Neuronal stem cell (in vitro differentiated cells): ENCODE measurements around the gene PRB2.
"Not testable (repeated sequence)": the region's sequence is repeated elsewhere in the genome, so short reads cannot be mapped to it uniquely, and the experiment has no call there.

Source experiments
- DNase-seq: peaks from one replicate; pipeline ENCODE4 v3.0.0-alpha.2; 2013; ENCODE audit warnings: low spot score
- H2AFZ ChIP-seq: one replicate; pipeline ENCODE4 v1.6.1; 2013; ENCODE audit warnings: mild to moderate bottlenecking, low read length, inconsistent platforms
- H2AK5ac ChIP-seq: 2 replicates; pipeline ENCODE4 v1.6.1; 2013; ENCODE audit warnings: low read depth, mild to moderate bottlenecking, inconsistent platforms, low read length, moderate library complexity, mixed read lengths
- H2BK120ac ChIP-seq: 2 replicates; pipeline ENCODE4 v1.6.1; 2013; ENCODE audit warnings: low read depth, mild to moderate bottlenecking, inconsistent platforms, low read length, moderate library complexity, mixed read lengths
- H2BK12ac ChIP-seq: one replicate; pipeline ENCODE4 v1.6.1; 2013; ENCODE audit warnings: low read length, inconsistent platforms
- H2BK15ac ChIP-seq: 2 replicates; pipeline ENCODE4 v1.6.1; 2013; ENCODE audit warnings: mild to moderate bottlenecking, low read length, inconsistent platforms, mixed read lengths
- H2BK5ac ChIP-seq: one replicate; pipeline ENCODE4 v1.6.1; 2013; ENCODE audit warnings: inconsistent platforms, mild to moderate bottlenecking, low read length, moderate library complexity
- H3K14ac ChIP-seq: one replicate; pipeline ENCODE4 v1.6.1; 2013; ENCODE audit warnings: low read length, inconsistent platforms
- H3K18ac ChIP-seq: 2 replicates; pipeline ENCODE4 v1.6.1; 2013; ENCODE audit warnings: low read length, inconsistent platforms
- H3K23ac ChIP-seq: 2 replicates; pipeline ENCODE4 v1.6.1; 2013; ENCODE audit warnings: low read depth, mild to moderate bottlenecking, mixed read lengths, low read length, inconsistent platforms; ENCODE audit not compliant: poor library complexity
- H3K27ac ChIP-seq: replicated peaks from 3 replicates; pipeline ENCODE4 v1.5.1; 2013; ENCODE audit warnings: low read length, inconsistent platforms
- H3K27me3 ChIP-seq, 3 experiments: 2 replicates each; pipeline ENCODE4 v1.6.1; 2013; ENCODE audit warnings: low read length in 3 of 3, mild to moderate bottlenecking in 2 of 3, inconsistent platforms in 1 of 3, low read depth in 1 of 3, mixed read lengths in 1 of 3, moderate library complexity in 1 of 3; ENCODE audit not compliant: control insufficient read depth in 3 of 3, insufficient read depth in 3 of 3
- H3K36me3 ChIP-seq, 2 donors: replicated peaks in 1 of 2; 2 replicates each; pipeline ENCODE4 v1.6.1; 2013; ENCODE audit warnings: low read length in 2 of 2; ENCODE audit not compliant: control insufficient read depth in 2 of 2, insufficient read depth in 2 of 2
- H3K4ac ChIP-seq: 2 replicates; pipeline ENCODE4 v1.6.1; 2013; ENCODE audit warnings: inconsistent platforms, mild to moderate bottlenecking, low read length, moderate library complexity
- H3K4me1 ChIP-seq, 2 donors: 1 replicate in 1 of 2; 2 replicates in 1 of 2; pipeline ENCODE4 v1.6.1; 2013; ENCODE audit warnings: low read length in 2 of 2, low read depth in 1 of 2; ENCODE audit not compliant: control insufficient read depth in 2 of 2, insufficient read depth in 1 of 2
- H3K4me2 ChIP-seq: one replicate; pipeline ENCODE4 v1.6.1; 2013; ENCODE audit warnings: mild to moderate bottlenecking, low read length, inconsistent platforms; ENCODE audit not compliant: insufficient read depth, poor library complexity, severe bottlenecking
- H3K4me3 ChIP-seq, 2 donors: 2 replicates each; pipeline ENCODE4 v1.5.1; 2013; ENCODE audit warnings: low read length in 2 of 2, mild to moderate bottlenecking in 2 of 2, inconsistent platforms in 1 of 2, moderate library complexity in 1 of 2
- H3K79me1 ChIP-seq: one replicate; pipeline ENCODE4 v1.6.1; 2013; ENCODE audit warnings: low read depth, mild to moderate bottlenecking, inconsistent platforms, low read length, moderate library complexity
- H3K9ac ChIP-seq: one replicate; pipeline ENCODE4 v1.6.1; 2013; ENCODE audit warnings: mild to moderate bottlenecking, low read depth, low read length, inconsistent platforms; ENCODE audit not compliant: poor library complexity
- H3K9me3 ChIP-seq, 2 donors: replicated peaks in 1 of 2; 2 replicates each; pipeline versions ENCODE3 to v1.6.1; 2013; ENCODE audit warnings: low read length in 2 of 2, mild to moderate bottlenecking in 2 of 2, inconsistent platforms in 1 of 2, low read depth in 1 of 2, mixed read lengths in 1 of 2, moderate library complexity in 1 of 2; ENCODE audit not compliant: control insufficient read depth in 2 of 2, insufficient read depth in 1 of 2
- H4K8ac ChIP-seq: one replicate; pipeline ENCODE4 v1.6.1; 2013; ENCODE audit warnings: low read depth, mild to moderate bottlenecking, inconsistent platforms, low read length, moderate library complexity
- H4K91ac ChIP-seq: one replicate; pipeline ENCODE4 v1.6.1; 2013; ENCODE audit warnings: low read length, low read depth, mild to moderate bottlenecking, inconsistent platforms; ENCODE audit not compliant: poor library complexity
- WGBS, 2 donors: extraction: QIAGEN DNeasy Blood & Tissue Kit; methylation state at CpG; one replicate each; pipeline ENCODE4 v1.1.7; 2013; ENCODE audit warnings: missing lambda C conversion rate in 2 of 2, mixed read lengths in 1 of 2; ENCODE audit not compliant: insufficient read length in 2 of 2, insufficient replicate concordance in 1 of 2; ENCODE audit errors: extremely low coverage in 2 of 2; 5-methylcytosine and 5-hydroxymethylcytosine counted together

PRB2 gene

GRCh38 chr12:11391456-11391855 lies 3.9 kb downstream of the PRB2 start:
- not testable (repeated sequence) for H2BK120ac ChIP-seq, H2BK5ac ChIP-seq, H3K4me3 ChIP-seq, H3K23ac ChIP-seq, H3K18ac ChIP-seq, H3K4me2 ChIP-seq, H3K27ac ChIP-seq, H4K91ac ChIP-seq, H4K8ac ChIP-seq, H2AK5ac ChIP-seq, H3K14ac ChIP-seq, H3K4me1 ChIP-seq, H3K9me3 ChIP-seq, H3K9ac ChIP-seq, H3K27me3 ChIP-seq, H2AFZ ChIP-seq, H2BK15ac ChIP-seq, DNase-seq, H2BK12ac ChIP-seq, H3K79me1 ChIP-seq, H3K4ac ChIP-seq, H3K36me3 ChIP-seq
- whole genome bisulfite sequencing, 2 donors, result no CpG with 5 or more reads among the region's 3 CpGs

DNA sequence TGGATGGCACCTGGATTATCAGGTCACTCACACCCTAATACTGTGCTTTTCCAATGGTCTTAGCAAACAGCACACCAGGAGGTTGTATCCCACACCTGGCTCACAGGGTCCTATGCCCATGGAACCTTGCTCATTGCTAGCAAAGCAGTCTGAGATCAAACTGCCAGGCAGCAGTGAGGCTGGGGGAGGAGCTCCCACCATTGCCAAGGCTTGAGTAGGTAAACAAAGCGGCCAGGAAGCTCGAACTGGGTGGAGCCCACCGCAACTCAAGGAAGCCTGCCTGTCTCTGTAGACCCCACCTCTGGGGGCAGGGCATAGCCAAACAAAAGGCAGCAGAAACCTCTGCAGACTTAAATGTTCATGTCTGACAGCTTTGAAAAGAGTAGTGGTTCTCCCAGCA lies 17.9 kb downstream of the PRB2 start:
- not testable (repeated sequence) for H3K9ac ChIP-seq, H3K4ac ChIP-seq, H3K4me1 ChIP-seq, H3K14ac ChIP-seq, H3K4me2 ChIP-seq, H2BK12ac ChIP-seq, H3K79me1 ChIP-seq, H2BK120ac ChIP-seq, H3K27me3 ChIP-seq, H2AFZ ChIP-seq, H3K9me3 ChIP-seq, H3K4me3 ChIP-seq, DNase-seq, H3K18ac ChIP-seq, H3K23ac ChIP-seq, H3K27ac ChIP-seq, H3K36me3 ChIP-seq, H2AK5ac ChIP-seq, H2BK15ac ChIP-seq, H4K8ac ChIP-seq, H2BK5ac ChIP-seq, H4K91ac ChIP-seq
- no CpG with 5 or more reads among the region's 3 CpGs for WGBS, 2 donors

GRCh38 chr12:11361151-11361550 lies 34.2 kb downstream of the PRB2 start:
- DNase-seq, result no peak
- Histone ChIP-seq H3K18ac (no peak overlapping the region), H2BK12ac (no peak overlapping the region), H3K9ac (no peak overlapping the region), H2AFZ (no peak overlapping the region), H4K8ac (no peak overlapping the region), H3K27ac (no peak overlapping the region), H3K36me3 (no peaks in the 10 kb centered on the region), H2AK5ac (no peak overlapping the region), H3K27me3 (no peaks in the 10 kb centered on the region), H3K79me1 (no peaks in the 10 kb centered on the region), H3K4me2 (no peak overlapping the region), H4K91ac (no peak overlapping the region), H3K14ac (no peak overlapping the region), H3K4me1 (no peaks in the 10 kb centered on the region), H3K23ac (no peak overlapping the region), H3K4ac (no peak overlapping the region), H2BK5ac (no peak overlapping the region), H2BK120ac (no peak overlapping the region), H2BK15ac (no peak overlapping the region), H3K9me3 (no peaks in the 10 kb centered on the region), H3K4me3 (no peak overlapping the region)

GRCh38 chr12:11360205-11360883 lies 35.0 kb downstream of the PRB2 start:
- not testable (repeated sequence) for H3K23ac ChIP-seq, H3K4ac ChIP-seq, H3K14ac ChIP-seq, H4K8ac ChIP-seq, H3K4me3 ChIP-seq, H3K36me3 ChIP-seq, H2BK15ac ChIP-seq, H3K4me2 ChIP-seq, DNase-seq, H3K4me1 ChIP-seq, H3K9ac ChIP-seq, H3K79me1 ChIP-seq, H2AFZ ChIP-seq, H2BK12ac ChIP-seq, H2BK120ac ChIP-seq, H3K27ac ChIP-seq, H2BK5ac ChIP-seq, H3K27me3 ChIP-seq, H3K9me3 ChIP-seq, H4K91ac ChIP-seq, H2AK5ac ChIP-seq, H3K18ac ChIP-seq
- WGBS, 2 donors, result no CpG with 5 or more reads among the region's 1 CpG
